A673 (cell line): Measurements from ENCODE around the gene CALML4.

Experiments
- EZH2 ChIP-seq: fragments of 200-600 bp; sonication (generic); IDR thresholded peaks from 2 replicates; pipeline ENCODE4 v1.6.1; 2017; ENCODE audit warnings: borderline replicate concordance, low read depth, mild to moderate bottlenecking, mixed read lengths, antibody characterized with exemption, low read length; ENCODE audit not compliant: poor library complexity, severe bottlenecking
- TF ChIP-seq, protein P1 (sequence below): fragments of 300-800, 200-600 bp; sonication (generic); conservative IDR thresholded peaks from 2 replicates; pipeline ENCODE4 v1.5.1; 2017; ENCODE audit warnings: low read depth, mild to moderate bottlenecking, antibody characterized with exemption, low read length, moderate library complexity, mixed read lengths

GRCh38 chr15:68186671-68187397 lies 18.3 kb downstream of the CALML4 start:
- TF ChIP-seq, protein P1, sequence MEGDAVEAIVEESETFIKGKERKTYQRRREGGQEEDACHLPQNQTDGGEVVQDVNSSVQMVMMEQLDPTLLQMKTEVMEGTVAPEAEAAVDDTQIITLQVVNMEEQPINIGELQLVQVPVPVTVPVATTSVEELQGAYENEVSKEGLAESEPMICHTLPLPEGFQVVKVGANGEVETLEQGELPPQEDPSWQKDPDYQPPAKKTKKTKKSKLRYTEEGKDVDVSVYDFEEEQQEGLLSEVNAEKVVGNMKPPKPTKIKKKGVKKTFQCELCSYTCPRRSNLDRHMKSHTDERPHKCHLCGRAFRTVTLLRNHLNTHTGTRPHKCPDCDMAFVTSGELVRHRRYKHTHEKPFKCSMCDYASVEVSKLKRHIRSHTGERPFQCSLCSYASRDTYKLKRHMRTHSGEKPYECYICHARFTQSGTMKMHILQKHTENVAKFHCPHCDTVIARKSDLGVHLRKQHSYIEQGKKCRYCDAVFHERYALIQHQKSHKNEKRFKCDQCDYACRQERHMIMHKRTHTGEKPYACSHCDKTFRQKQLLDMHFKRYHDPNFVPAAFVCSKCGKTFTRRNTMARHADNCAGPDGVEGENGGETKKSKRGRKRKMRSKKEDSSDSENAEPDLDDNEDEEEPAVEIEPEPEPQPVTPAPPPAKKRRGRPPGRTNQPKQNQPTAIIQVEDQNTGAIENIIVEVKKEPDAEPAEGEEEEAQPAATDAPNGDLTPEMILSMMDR, result no peak
- no peak for TF ChIP-seq EZH2
